Adrenal gland (tissue), 5 donors: Measurements from ENCODE around the gene NAIF1.
A peak's percentile ranks its signal among the peaks of the same experiment; 100 is the strongest.

Experiments used
- POLR2A ChIP-seq, 2 donors: fragments of 450-650 bp; IDR thresholded peaks; one replicate each; pipeline ENCODE4 v1.6.1; 2017; ENCODE audit warnings: antibody characterized with exemption in 2 of 2, mild to moderate bottlenecking in 2 of 2, moderate library complexity in 1 of 2
- TF ChIP-seq, protein P1 (sequence below), 6 experiments: fragments of 450-650 bp in 4 of 6; fragments of 200-600 bp in 2 of 6; sonication (generic) in 1 of 6; IDR thresholded peaks; 1 replicate in 5 of 6; 2 replicates in 1 of 6; pipeline versions ENCODE4 v1.5.1 to v1.8.0; 2016 to 2021; ENCODE audit warnings: antibody characterized with exemption in 6 of 6, mild to moderate bottlenecking in 2 of 6, moderate library complexity in 1 of 6
- donor health status: DM: no; HTN: no; CAD: no.

DNA sequence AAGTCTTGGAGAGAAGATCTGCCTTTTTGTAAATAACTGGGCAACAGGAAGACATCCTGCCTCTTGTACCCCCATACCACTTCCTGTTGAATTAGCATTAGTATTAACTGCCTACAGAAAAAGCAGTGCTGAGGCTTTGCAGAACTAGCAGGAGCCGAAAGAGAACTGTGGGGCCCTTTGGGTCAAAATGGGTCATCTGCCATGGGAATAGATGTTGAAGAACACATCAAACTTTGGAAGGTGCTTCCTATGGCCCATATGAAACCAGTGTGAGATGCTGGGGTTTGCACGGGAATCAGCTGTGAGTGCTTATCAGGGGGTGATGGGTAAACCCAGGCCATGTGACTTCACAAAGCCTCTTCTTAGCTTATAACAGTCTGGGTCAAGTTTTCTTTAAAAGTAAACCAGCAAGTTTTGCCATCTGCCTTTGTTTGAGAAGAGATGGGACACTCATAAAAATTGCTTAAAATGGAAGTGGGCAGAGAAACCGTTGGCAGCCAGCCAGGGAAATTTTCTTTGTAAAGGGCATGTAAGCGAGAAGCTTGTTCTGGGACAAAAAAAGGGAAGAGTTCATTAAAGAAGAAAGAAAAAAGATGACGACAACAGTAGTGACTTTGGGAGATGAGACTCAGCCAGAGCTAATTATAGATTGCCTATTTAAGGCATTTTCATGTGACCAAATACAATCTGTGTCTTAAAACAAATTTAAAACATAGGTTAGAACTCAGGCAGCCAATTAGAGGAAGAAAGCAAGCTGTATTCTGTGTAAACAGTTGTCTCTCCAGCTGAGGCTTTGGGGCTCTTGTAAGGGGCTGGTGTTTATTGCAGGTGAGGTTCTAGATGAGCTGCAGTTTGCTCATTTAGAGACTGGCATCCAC lies 5.3 kb upstream of the NAIF1 start:
- TF ChIP-seq, protein P1, sequence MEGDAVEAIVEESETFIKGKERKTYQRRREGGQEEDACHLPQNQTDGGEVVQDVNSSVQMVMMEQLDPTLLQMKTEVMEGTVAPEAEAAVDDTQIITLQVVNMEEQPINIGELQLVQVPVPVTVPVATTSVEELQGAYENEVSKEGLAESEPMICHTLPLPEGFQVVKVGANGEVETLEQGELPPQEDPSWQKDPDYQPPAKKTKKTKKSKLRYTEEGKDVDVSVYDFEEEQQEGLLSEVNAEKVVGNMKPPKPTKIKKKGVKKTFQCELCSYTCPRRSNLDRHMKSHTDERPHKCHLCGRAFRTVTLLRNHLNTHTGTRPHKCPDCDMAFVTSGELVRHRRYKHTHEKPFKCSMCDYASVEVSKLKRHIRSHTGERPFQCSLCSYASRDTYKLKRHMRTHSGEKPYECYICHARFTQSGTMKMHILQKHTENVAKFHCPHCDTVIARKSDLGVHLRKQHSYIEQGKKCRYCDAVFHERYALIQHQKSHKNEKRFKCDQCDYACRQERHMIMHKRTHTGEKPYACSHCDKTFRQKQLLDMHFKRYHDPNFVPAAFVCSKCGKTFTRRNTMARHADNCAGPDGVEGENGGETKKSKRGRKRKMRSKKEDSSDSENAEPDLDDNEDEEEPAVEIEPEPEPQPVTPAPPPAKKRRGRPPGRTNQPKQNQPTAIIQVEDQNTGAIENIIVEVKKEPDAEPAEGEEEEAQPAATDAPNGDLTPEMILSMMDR (IDR thresholded peaks at IDR 0.05) = no peak
- peak in 1 of 2 donors; percentile 49 for TF ChIP-seq POLR2A (IDR thresholded peaks at IDR 0.05)
